ENCODE results near the gene CCT8. TPM values are rescaled to one million over a fixed set of nuclear protein-coding genes. Genes with fewer than 3 reads are reported as not detected.
A peak's percentile ranks its signal among the peaks of the same experiment; 100 is the strongest.

CCT8 gene
- total and polyA plus RNA-seq, 2 donors (not counting 1 experiment from before 2014, with no cell fraction given), result 59.2 to 92.8 TPM

- POLR2A ChIA-PET, result interaction anchor here (0.6 to 1.1 kb wide), 2 partner anchors 11 to 225 kb away, joined by 5 to 6 read pairs; no protein-coding TSS in a partner anchor
- peaks cover 26% of the 10 kb centered on the region for H3K79me2 ChIP-seq (ENCODE audit: control insufficient read depth, insufficient read depth, low read length)
- 78% methylated on average over 5 of the region's 9 CpGs for WGBS (ENCODE audit: insufficient coverage)
- TF ChIP-seq EZH2 (IDR thresholded peaks at IDR 0.05; ENCODE audit: borderline replicate concordance, insufficient read depth, low read depth, low read length, poor library complexity, severe bottlenecking), result no peak
- TF ChIP-seq CTCF (IDR thresholded peaks at IDR 0.05), result no peak
- peak overlapping the region; percentile 97 for H3K27ac Mint-ChIP-seq
- DNase-seq (no peak), ATAC-seq (ENCODE audit: low read depth) (no peak)
- peaks cover 0 to 8% (median 0%) of the 10 kb centered on the region in 3 donors for H3K9me3 ChIP-seq (ENCODE audit: control extremely low read depth in 1 of 3, control insufficient read depth in 2 of 3, insufficient read depth in 1 of 3, low read length in 2 of 3)
- peak overlapping the region; percentile 76 for H2AFZ ChIP-seq (ENCODE audit: insufficient read depth, low read depth, low read length, poor library complexity, severe bottlenecking)
- H3K36me3 ChIP-seq (replicated peaks in 1 of 2; ENCODE audit: control extremely low read depth in 1 of 2, control insufficient read depth in 1 of 2, extremely low read depth in 1 of 2, insufficient read depth in 2 of 2, low read length in 1 of 2), result no peaks in the 10 kb centered on the region
- peaks cover 48 to 57% of the 10 kb centered on the region in 2 donors for H3K4me1 ChIP-seq (ENCODE audit: control insufficient read depth in 2 of 2, insufficient read depth in 2 of 2, low read length in 2 of 2)
- peak overlapping the region; percentile 91 for H3K4me3 Mint-ChIP-seq
- no peaks in the 10 kb centered on the region for H3K27me3 ChIP-seq (replicated peaks in 1 of 4; ENCODE audit: control extremely low read depth in 1 of 4, control insufficient read depth in 3 of 4, insufficient read depth in 4 of 4, low read length in 3 of 4)
- peaks cover 2% of the 10 kb centered on the region for H3K9me3 Mint-ChIP-seq (ENCODE audit: insufficient read depth)
- peaks cover 23% of the 10 kb centered on the region for H4K20me1 ChIP-seq (ENCODE audit: control insufficient read depth, insufficient read depth, low read length, poor library complexity, severe bottlenecking)
- H3K4me1 Mint-ChIP-seq, result peaks cover 73% of the 10 kb centered on the region
- H3K27ac ChIP-seq (ENCODE audit: low read length in 2 of 2), result peak overlapping the region; percentile 56 to 80
- CTCF ChIA-PET, result interaction anchor here (0.5 to 2.1 kb wide), 5 partner anchors 12 to 296 kb away, joined by 4 to 6 read pairs (median 4); partner anchors contain the start of gene BACH1
- intact Hi-C loops (cut with micrococcal nuclease), result no loop called here
- no peaks in the 10 kb centered on the region for H3K27me3 Mint-ChIP-seq
- H3K4me2 ChIP-seq (replicated peaks; ENCODE audit: low read depth, low read length, poor library complexity, severe bottlenecking), result peak overlapping the region; percentile 47
- H3K4me3 ChIP-seq (ENCODE audit: control extremely low read depth in 1 of 5, extremely low read depth in 1 of 5, insufficient read depth in 1 of 5, low read depth in 2 of 5, low read length in 4 of 5), result peak overlapping the region in 3 of 5 experiments; percentile 19 to 41 (median 38)
- peak overlapping the region; percentile 30 for H3K9ac ChIP-seq (ENCODE audit: low read length)
Measured at GRCh38 chr21:29075706-29076466, 2.4 kb upstream of the CCT8 start.

- no peak overlapping the region for H2AFZ ChIP-seq (ENCODE audit: insufficient read depth, low read depth, low read length, poor library complexity, severe bottlenecking)
- no peak for ATAC-seq (ENCODE audit: low read depth)
- Mint-ChIP-seq H3K4me3 (peak overlapping the region; percentile 59), H3K27ac (peak overlapping the region; percentile 65), H3K9me3 (ENCODE audit: insufficient read depth) (peaks cover 2% of the 10 kb centered on the region), H3K27me3 (no peaks in the 10 kb centered on the region), H3K4me1 (peaks cover 68% of the 10 kb centered on the region)
- intact Hi-C loops (cut with micrococcal nuclease), result loop anchor here (5.0 kb wide), 1 partner anchor 298 kb away; no protein-coding TSS in a partner anchor
- peaks cover 27% of the 10 kb centered on the region for H4K20me1 ChIP-seq (ENCODE audit: control insufficient read depth, insufficient read depth, low read length, poor library complexity, severe bottlenecking)
- peaks cover 35% of the 10 kb centered on the region for H3K79me2 ChIP-seq (ENCODE audit: control insufficient read depth, insufficient read depth, low read length)
- WGBS (ENCODE audit: insufficient coverage), result no CpG with 5 or more reads among the region's 4 CpGs
- ChIA-PET POLR2A (interaction anchor here (1.2 to 1.7 kb wide), 3 partner anchors 51 to 226 kb away, joined by 3 to 8 read pairs (median 4); partner anchors contain the start of gene USP16), CTCF (interaction anchor here (0.7 to 2.1 kb wide), 5 partner anchors 56 to 297 kb away, joined by 3 to 9 read pairs (median 6); partner anchors contain the start of gene RWDD2B)
- H3K9me3 ChIP-seq (ENCODE audit: control extremely low read depth in 1 of 3, control insufficient read depth in 2 of 3, insufficient read depth in 1 of 3, low read length in 2 of 3), result peaks cover 0 to 8% (median 0%) of the 10 kb centered on the region in 3 donors
- H3K4me1 ChIP-seq (ENCODE audit: control insufficient read depth in 2 of 2, insufficient read depth in 2 of 2, low read length in 2 of 2), result peaks cover 41 to 47% of the 10 kb centered on the region in 2 donors
- H3K9ac ChIP-seq (ENCODE audit: low read length), result no peak overlapping the region
- no peak overlapping the region for H3K4me2 ChIP-seq (replicated peaks; ENCODE audit: low read depth, low read length, poor library complexity, severe bottlenecking)
- no peak overlapping the region for H3K27ac ChIP-seq (ENCODE audit: low read length in 2 of 2)
- H3K27me3 ChIP-seq (replicated peaks in 1 of 4; ENCODE audit: control extremely low read depth in 1 of 4, control insufficient read depth in 3 of 4, insufficient read depth in 4 of 4, low read length in 3 of 4), result no peaks in the 10 kb centered on the region
- H3K4me3 ChIP-seq (ENCODE audit: control extremely low read depth in 1 of 5, extremely low read depth in 1 of 5, insufficient read depth in 1 of 5, low read depth in 2 of 5, low read length in 4 of 5), result no peak overlapping the region
- H3K36me3 ChIP-seq (replicated peaks in 1 of 2; ENCODE audit: control extremely low read depth in 1 of 2, control insufficient read depth in 1 of 2, extremely low read depth in 1 of 2, insufficient read depth in 2 of 2, low read length in 1 of 2), result no peaks in the 10 kb centered on the region
- TF ChIP-seq CTCF (IDR thresholded peaks at IDR 0.05), result no peak
- no peak for TF ChIP-seq EZH2 (IDR thresholded peaks at IDR 0.05; ENCODE audit: borderline replicate concordance, insufficient read depth, low read depth, low read length, poor library complexity, severe bottlenecking)
- no peak for DNase-seq
Measured at GRCh38 chr21:29074783-29075182, 1.3 kb upstream of the CCT8 start.
